ENCODE data around the gene KRT80. TPM values are rescaled to one million over a fixed set of nuclear protein-coding genes. Genes with fewer than 3 reads are reported as not detected.

The KRT80 gene
- polyA plus RNA-seq, 2 of the 4 experiments (the other 2 are of a cell fraction): 38.3 to 63.1 TPM

DNA sequence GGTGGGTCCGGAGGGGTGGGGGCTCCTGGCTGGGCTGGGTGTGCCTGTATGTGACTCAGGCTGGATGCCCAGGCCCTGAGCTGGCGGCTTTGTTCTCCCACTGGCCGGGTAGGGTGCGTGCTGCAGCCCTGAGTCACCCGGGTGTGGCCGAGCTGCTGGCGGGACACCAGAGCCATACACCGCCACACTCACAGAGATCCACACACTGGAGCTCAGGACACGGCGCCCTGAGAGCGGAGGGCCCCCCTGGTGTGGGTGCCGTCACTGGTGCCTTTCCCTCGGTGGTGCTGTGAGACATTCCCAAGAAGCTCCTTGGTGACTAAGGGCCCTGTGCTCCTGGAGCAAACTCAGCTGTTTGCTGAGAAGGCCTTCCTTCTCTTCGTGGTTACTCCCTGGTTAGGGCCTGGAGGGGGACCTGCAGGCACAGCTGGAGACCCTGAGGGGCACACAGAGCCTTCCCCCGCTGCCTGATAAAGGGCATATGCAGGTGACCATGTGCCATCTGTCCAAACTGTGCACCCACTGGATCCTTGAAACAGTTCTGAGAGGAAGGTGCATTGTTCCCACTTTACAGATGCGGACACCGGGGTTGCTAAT lies 44.3 kb downstream of the KRT80 start (continued):
- TF ChIP-seq, protein P1, sequence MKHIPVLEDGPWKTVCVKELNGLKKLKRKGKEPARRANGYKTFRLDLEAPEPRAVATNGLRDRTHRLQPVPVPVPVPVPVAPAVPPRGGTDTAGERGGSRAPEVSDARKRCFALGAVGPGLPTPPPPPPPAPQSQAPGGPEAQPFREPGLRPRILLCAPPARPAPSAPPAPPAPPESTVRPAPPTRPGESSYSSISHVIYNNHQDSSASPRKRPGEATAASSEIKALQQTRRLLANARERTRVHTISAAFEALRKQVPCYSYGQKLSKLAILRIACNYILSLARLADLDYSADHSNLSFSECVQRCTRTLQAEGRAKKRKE (CRISPR knock-in tag; IDR thresholded peaks at IDR 0.05; ENCODE audit: low read depth): peak; percentile 94
- TF ChIP-seq HOXB13 (CRISPR knock-in tag; IDR thresholded peaks at IDR 0.05; ENCODE audit: low read depth) (peak; percentile 98), SMC3 (IDR thresholded peaks at IDR 0.05) (peak; percentile 29; the same call in 2 of the 3 replicates), NPAS2 (CRISPR knock-in tag; IDR thresholded peaks at IDR 0.05; ENCODE audit: borderline replicate concordance) (no peak), MYC (IDR thresholded peaks at IDR 0.05; ENCODE audit: borderline replicate concordance, low read length) (0 out of 2 replicates have a peak, but pooled peaks have one; percentile 44), ZNF302 (CRISPR knock-in tag; IDR thresholded peaks at IDR 0.05) (peak; percentile 96), TFCP2L1 (CRISPR knock-in tag; IDR thresholded peaks at IDR 0.05) (peak; percentile 7; the same call in 1 of the 2 replicates), CEBPB (IDR thresholded peaks at IDR 0.05) (no peak; a peak in 1 of 4 replicates), BHLHE40 (IDR thresholded peaks at IDR 0.05; ENCODE audit: low read depth, low read length) (no peak), HEYL (CRISPR knock-in tag; IDR thresholded peaks at IDR 0.05) (peak; percentile 92; the same call in 1 of the 2 replicates), RNF2 (IDR thresholded peaks at IDR 0.05; ENCODE audit: borderline replicate concordance, low read depth) (no peak), ZFP36 (IDR thresholded peaks at IDR 0.05; ENCODE audit: borderline replicate concordance, partially characterized antibody) (no peak), JUN (IDR thresholded peaks at IDR 0.05) (peak; percentile 94 to 99), NFE2L2 (conservative IDR thresholded peaks at IDR 0.05; ENCODE audit: low read length) (peak; percentile 29; the same call in 1 of the 2 replicates), CHD4 (IDR thresholded peaks at IDR 0.05; ENCODE audit: borderline replicate concordance) (no peak), SREBF2 (IDR thresholded peaks at IDR 0.05) (no peak), ESRRA (IDR thresholded peaks at IDR 0.05; ENCODE audit: borderline replicate concordance, low read length) (no peak), RAD21 (conservative IDR thresholded peaks at IDR 0.05 in 1 of 2, IDR thresholded peaks at IDR 0.05 in 1 of 2) (peak in 1 of 2 experiments; percentile 42; a peak in 3 of 5 replicates), KDM1A (IDR thresholded peaks at IDR 0.05; ENCODE audit: low read depth) (no peak), EHMT2 (IDR thresholded peaks at IDR 0.05; ENCODE audit: low read depth) (no peak), TP53 (CRISPR knock-in tag; IDR thresholded peaks at IDR 0.05) (peak; percentile 97), RARB (CRISPR knock-in tag; IDR thresholded peaks at IDR 0.05) (no peak), EHF (CRISPR knock-in tag; IDR thresholded peaks at IDR 0.05) (peak; percentile 97; the same call in 1 of the 2 replicates), HOXA7 (CRISPR knock-in tag; IDR thresholded peaks at IDR 0.05) (no peak; the same call in none of the 2 replicates), MAFK (IDR thresholded peaks at IDR 0.05; ENCODE audit: partially characterized antibody) (peak; percentile 89), RFX5 (IDR thresholded peaks at IDR 0.05) (peak; percentile 23; the same call in 1 of the 2 replicates)
- TF ChIP-seq, protein P2, sequence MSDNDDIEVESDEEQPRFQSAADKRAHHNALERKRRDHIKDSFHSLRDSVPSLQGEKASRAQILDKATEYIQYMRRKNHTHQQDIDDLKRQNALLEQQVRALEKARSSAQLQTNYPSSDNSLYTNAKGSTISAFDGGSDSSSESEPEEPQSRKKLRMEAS (IDR thresholded peaks at IDR 0.05): peak; percentile 93
- TF ChIP-seq, protein P3, sequence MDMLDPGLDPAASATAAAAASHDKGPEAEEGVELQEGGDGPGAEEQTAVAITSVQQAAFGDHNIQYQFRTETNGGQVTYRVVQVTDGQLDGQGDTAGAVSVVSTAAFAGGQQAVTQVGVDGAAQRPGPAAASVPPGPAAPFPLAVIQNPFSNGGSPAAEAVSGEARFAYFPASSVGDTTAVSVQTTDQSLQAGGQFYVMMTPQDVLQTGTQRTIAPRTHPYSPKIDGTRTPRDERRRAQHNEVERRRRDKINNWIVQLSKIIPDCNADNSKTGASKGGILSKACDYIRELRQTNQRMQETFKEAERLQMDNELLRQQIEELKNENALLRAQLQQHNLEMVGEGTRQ (IDR thresholded peaks at IDR 0.05): peak; percentile 10; the same call in 1 of the 2 replicates
- TF ChIP-seq, protein P4, sequence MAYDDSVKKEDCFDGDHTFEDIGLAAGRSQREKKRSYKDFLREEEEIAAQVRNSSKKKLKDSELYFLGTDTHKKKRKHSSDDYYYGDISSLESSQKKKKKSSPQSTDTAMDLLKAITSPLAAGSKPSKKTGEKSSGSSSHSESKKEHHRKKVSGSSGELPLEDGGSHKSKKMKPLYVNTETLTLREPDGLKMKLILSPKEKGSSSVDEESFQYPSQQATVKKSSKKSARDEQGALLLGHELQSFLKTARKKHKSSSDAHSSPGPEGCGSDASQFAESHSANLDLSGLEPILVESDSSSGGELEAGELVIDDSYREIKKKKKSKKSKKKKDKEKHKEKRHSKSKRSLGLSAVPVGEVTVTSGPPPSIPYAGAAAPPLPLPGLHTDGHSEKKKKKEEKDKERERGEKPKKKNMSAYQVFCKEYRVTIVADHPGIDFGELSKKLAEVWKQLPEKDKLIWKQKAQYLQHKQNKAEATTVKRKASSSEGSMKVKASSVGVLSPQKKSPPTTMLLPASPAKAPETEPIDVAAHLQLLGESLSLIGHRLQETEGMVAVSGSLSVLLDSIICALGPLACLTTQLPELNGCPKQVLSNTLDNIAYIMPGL (CRISPR knock-in tag; IDR thresholded peaks at IDR 0.05; ENCODE audit: borderline replicate concordance): no peak
- TF ChIP-seq, protein P5, sequence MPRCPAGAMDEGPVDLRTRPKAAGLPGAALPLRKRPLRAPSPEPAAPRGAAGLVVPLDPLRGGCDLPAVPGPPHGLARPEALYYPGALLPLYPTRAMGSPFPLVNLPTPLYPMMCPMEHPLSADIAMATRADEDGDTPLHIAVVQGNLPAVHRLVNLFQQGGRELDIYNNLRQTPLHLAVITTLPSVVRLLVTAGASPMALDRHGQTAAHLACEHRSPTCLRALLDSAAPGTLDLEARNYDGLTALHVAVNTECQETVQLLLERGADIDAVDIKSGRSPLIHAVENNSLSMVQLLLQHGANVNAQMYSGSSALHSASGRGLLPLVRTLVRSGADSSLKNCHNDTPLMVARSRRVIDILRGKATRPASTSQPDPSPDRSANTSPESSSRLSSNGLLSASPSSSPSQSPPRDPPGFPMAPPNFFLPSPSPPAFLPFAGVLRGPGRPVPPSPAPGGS (IDR thresholded peaks at IDR 0.05): no peak; the same call in none of the 3 replicates
- TF ChIP-seq, protein P6, sequence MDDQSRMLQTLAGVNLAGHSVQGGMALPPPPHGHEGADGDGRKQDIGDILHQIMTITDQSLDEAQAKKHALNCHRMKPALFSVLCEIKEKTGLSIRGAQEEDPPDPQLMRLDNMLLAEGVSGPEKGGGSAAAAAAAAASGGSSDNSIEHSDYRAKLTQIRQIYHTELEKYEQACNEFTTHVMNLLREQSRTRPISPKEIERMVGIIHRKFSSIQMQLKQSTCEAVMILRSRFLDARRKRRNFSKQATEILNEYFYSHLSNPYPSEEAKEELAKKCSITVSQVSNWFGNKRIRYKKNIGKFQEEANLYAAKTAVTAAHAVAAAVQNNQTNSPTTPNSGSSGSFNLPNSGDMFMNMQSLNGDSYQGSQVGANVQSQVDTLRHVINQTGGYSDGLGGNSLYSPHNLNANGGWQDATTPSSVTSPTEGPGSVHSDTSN (IDR thresholded peaks at IDR 0.05): peak; percentile 86
- TF ChIP-seq, protein P7, sequence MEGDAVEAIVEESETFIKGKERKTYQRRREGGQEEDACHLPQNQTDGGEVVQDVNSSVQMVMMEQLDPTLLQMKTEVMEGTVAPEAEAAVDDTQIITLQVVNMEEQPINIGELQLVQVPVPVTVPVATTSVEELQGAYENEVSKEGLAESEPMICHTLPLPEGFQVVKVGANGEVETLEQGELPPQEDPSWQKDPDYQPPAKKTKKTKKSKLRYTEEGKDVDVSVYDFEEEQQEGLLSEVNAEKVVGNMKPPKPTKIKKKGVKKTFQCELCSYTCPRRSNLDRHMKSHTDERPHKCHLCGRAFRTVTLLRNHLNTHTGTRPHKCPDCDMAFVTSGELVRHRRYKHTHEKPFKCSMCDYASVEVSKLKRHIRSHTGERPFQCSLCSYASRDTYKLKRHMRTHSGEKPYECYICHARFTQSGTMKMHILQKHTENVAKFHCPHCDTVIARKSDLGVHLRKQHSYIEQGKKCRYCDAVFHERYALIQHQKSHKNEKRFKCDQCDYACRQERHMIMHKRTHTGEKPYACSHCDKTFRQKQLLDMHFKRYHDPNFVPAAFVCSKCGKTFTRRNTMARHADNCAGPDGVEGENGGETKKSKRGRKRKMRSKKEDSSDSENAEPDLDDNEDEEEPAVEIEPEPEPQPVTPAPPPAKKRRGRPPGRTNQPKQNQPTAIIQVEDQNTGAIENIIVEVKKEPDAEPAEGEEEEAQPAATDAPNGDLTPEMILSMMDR (IDR thresholded peaks at IDR 0.05): no peak
